GM13976 (cell line): Measurements from ENCODE around the gene SYNPO2.

Experiments
- DNase-seq: peaks from one replicate; pipeline ENCODE4 v3.0.0; 2012; ENCODE audit warnings: low spot score
- CTCF ChIP-seq: IDR thresholded peaks from 2 replicates; pipeline ENCODE4 v1.5.1; 2012; ENCODE audit warnings: borderline replicate concordance, mild to moderate bottlenecking; ENCODE audit not compliant: insufficient read depth; ENCODE audit errors: extremely low read depth, missing control alignments, control extremely low read depth
- in situ Hi-C: fragments of 300-500 bp; cut with MboI; formaldehyde crosslinking; loops from one replicate; pipeline ENCODE4 v1.12.0; 2022; ENCODE audit warnings: low sequenced_read_pairs, mixed read lengths, inconsistent platforms; ENCODE audit not compliant: unreplicated experiment

The SYNPO2 gene

GRCh38 chr4:118920247-118920646 lies 31.6 kb downstream of the SYNPO2 start:
- TF ChIP-seq CTCF: no peak

GRCh38 chr4:118921786-118922185 lies 33.1 kb downstream of the SYNPO2 start:
- in situ Hi-C loops: no loop called here
- TF ChIP-seq CTCF: no peak
- no peak for DNase-seq

More at GRCh38 chr4:118920247-118920646, 31.6 kb downstream of the SYNPO2 start:
- in situ Hi-C loops: no loop called here
- no peak for DNase-seq

GRCh38 chr4:118923891-118924290 lies 35.2 kb downstream of the SYNPO2 start:
- in situ Hi-C loops: no loop called here
- no peak for TF ChIP-seq CTCF
- DNase-seq: no peak

- no peak for DNase-seq
- no peak for TF ChIP-seq CTCF
- in situ Hi-C loops: no loop called here
Measured at GRCh38 chr4:118927974-118928373, 39.3 kb downstream of the SYNPO2 start.

GRCh38 chr4:118930255-118930654 lies 41.6 kb downstream of the SYNPO2 start:
- in situ Hi-C loops: no loop called here

GRCh38 chr4:118931786-118932185 lies 43.1 kb downstream of the SYNPO2 start:
- in situ Hi-C loops: no loop called here
- no peak for DNase-seq

More at GRCh38 chr4:118930255-118930654, 41.6 kb downstream of the SYNPO2 start:
- DNase-seq: no peak
- no peak for TF ChIP-seq CTCF

More at GRCh38 chr4:118931786-118932185, 43.1 kb downstream of the SYNPO2 start:
- no peak for TF ChIP-seq CTCF
